Stimulated activated CD4-positive, alpha-beta T cell treated with anti-CD3 and anti-CD28 coated beads, Interleukin-4, amount 100 ng/mL, for 24 hours (primary cell): Measurements from ENCODE around the gene SPTLC1.
"Not testable (repeated sequence)": the region's sequence is repeated elsewhere in the genome, so short reads cannot be mapped to it uniquely, and the experiment has no call there.

Experiments
- DNase-seq: peaks from one replicate; pipeline ENCODE4 v3.0.0-alpha.2; 2020

Gene SPTLC1

GRCh38 chr9:92029553-92029952, 85.7 kb downstream of the SPTLC1 start:
- DNase-seq: no peak

- DNase-seq: no peak
Measured at GRCh38 chr9:92026206-92027002, 88.8 kb downstream of the SPTLC1 start.

GRCh38 chr9:92021785-92022541, 93.2 kb downstream of the SPTLC1 start:
- DNase-seq: not testable (repeated sequence)

GRCh38 chr9:92019658-92020057, 95.6 kb downstream of the SPTLC1 start:
- no peak for DNase-seq

- DNase-seq: no peak
Measured at GRCh38 chr9:92010705-92011536, 104.3 kb downstream of the SPTLC1 start.

- not testable (repeated sequence) for DNase-seq
Measured at GRCh38 chr9:92010253-92010652, 105.0 kb downstream of the SPTLC1 start.

- no peak for DNase-seq
Measured at GRCh38 chr9:92008041-92008440, 107.2 kb downstream of the SPTLC1 start.

- DNase-seq: no peak
Measured at GRCh38 chr9:92004045-92004392, 111.2 kb downstream of the SPTLC1 start.

- DNase-seq: no peak
Measured at GRCh38 chr9:92003308-92004044, 111.7 kb downstream of the SPTLC1 start.

- DNase-seq: not testable (repeated sequence)
Measured at GRCh38 chr9:92001948-92002347, 113.3 kb downstream of the SPTLC1 start.

- DNase-seq: no peak
Measured at GRCh38 chr9:92001244-92001643, 114.0 kb downstream of the SPTLC1 start.

GRCh38 chr9:91995000-91995655, 120.1 kb downstream of the SPTLC1 start:
- DNase-seq: no peak

- no peak for DNase-seq
Measured at GRCh38 chr9:91994422-91994821, 120.8 kb downstream of the SPTLC1 start.

GRCh38 chr9:91992461-91993041, 122.7 kb downstream of the SPTLC1 start:
- DNase-seq: no peak

- no peak for DNase-seq
Measured at GRCh38 chr9:91991721-91992341, 123.4 kb downstream of the SPTLC1 start.

- DNase-seq: no peak
Measured at GRCh38 chr9:91986248-91986647, 129.0 kb downstream of the SPTLC1 start.

- DNase-seq: no peak
Measured at GRCh38 chr9:91985692-91986091, 129.5 kb downstream of the SPTLC1 start.
